ENCODE measurements around the gene ITSN2.

DNA sequence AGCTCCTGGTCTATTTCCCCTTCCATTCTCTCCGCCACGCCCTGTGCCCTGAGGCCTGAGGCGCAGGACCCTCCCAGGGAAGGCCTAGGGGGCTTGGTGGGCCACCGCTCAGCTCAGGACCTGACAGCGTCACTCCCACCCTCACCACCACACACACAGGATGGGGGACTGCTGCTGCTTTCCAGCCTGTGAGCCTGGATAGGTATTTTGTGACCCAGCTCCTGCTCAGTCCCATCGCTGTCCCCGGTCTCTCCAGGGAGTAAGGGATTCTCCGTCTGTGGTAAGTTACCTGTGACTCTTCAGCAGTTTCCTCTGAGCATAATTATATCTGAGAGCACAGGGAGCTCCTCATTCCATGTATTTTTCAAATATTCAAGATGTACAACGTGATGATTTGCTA, 169.2 kb downstream of the ITSN2 start:
- TF ChIP-seq RARB (CRISPR knock-in tag; IDR thresholded peaks at IDR 0.05), result no peak
- TF ChIP-seq BACH2 (CRISPR knock-in tag; IDR thresholded peaks at IDR 0.05; ENCODE audit: borderline replicate concordance), result no peak
- TF ChIP-seq, protein P1, sequence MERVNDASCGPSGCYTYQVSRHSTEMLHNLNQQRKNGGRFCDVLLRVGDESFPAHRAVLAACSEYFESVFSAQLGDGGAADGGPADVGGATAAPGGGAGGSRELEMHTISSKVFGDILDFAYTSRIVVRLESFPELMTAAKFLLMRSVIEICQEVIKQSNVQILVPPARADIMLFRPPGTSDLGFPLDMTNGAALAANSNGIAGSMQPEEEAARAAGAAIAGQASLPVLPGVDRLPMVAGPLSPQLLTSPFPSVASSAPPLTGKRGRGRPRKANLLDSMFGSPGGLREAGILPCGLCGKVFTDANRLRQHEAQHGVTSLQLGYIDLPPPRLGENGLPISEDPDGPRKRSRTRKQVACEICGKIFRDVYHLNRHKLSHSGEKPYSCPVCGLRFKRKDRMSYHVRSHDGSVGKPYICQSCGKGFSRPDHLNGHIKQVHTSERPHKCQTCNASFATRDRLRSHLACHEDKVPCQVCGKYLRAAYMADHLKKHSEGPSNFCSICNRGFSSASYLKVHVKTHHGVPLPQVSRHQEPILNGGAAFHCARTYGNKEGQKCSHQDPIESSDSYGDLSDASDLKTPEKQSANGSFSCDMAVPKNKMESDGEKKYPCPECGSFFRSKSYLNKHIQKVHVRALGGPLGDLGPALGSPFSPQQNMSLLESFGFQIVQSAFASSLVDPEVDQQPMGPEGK (CRISPR knock-in tag; IDR thresholded peaks at IDR 0.05; ENCODE audit: borderline replicate concordance), result no peak
- TF ChIP-seq TCF4 (CRISPR knock-in tag; IDR thresholded peaks at IDR 0.05; ENCODE audit: borderline replicate concordance), result no peak
- TF ChIP-seq, protein P2, sequence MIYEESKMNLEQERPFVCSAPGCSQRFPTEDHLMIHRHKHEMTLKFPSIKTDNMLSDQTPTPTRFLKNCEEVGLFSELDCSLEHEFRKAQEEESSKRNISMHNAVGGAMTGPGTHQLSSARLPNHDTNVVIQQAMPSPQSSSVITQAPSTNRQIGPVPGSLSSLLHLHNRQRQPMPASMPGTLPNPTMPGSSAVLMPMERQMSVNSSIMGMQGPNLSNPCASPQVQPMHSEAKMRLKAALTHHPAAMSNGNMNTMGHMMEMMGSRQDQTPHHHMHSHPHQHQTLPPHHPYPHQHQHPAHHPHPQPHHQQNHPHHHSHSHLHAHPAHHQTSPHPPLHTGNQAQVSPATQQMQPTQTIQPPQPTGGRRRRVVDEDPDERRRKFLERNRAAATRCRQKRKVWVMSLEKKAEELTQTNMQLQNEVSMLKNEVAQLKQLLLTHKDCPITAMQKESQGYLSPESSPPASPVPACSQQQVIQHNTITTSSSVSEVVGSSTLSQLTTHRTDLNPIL (CRISPR knock-in tag; IDR thresholded peaks at IDR 0.05; ENCODE audit: low read depth), result no peak
- TF ChIP-seq SNAI2 (CRISPR knock-in tag; IDR thresholded peaks at IDR 0.05), result no peak
